Lower lobe of right lung (tissue), 2 donors: ENCODE results near the gene YTHDF1. TPM values are rescaled to one million over a fixed set of nuclear protein-coding genes. Genes with fewer than 3 reads are reported as not detected.
A peak's percentile ranks its signal among the peaks of the same experiment; 100 is the strongest.

ENCODE experiments used
- ATAC-seq, 2 donors: fragments of 200-7000 bp; cut with Tn5 transposase; one replicate each; pipeline ENCODE4 v1.9.1; 2020 to 2022; ENCODE audit warnings: mild to moderate bottlenecking in 2 of 2, moderate library complexity in 2 of 2
- DNase-seq: peaks from one replicate; pipeline ENCODE4 v3.0.0-alpha.2; 2020
- H3K27ac ChIP-seq: fragments of 200-600 bp; one replicate; pipeline ENCODE4 v1.8.0; 2022
- H3K27me3 ChIP-seq: fragments of 200-600 bp; one replicate; pipeline ENCODE4 v1.8.0; 2022; ENCODE audit warnings: low read depth
- H3K36me3 ChIP-seq: fragments of 200-600 bp; one replicate; pipeline ENCODE4 v1.8.0; 2022; ENCODE audit warnings: mild to moderate bottlenecking
- H3K4me1 ChIP-seq: fragments of 200-600 bp; one replicate; pipeline ENCODE4 v1.8.0; 2022
- H3K4me3 ChIP-seq: fragments of 200-600 bp; one replicate; pipeline ENCODE4 v1.8.0; 2022; ENCODE audit warnings: mild to moderate bottlenecking
- H3K9me3 ChIP-seq: fragments of 200-600 bp; one replicate; pipeline ENCODE4 v1.8.0; 2022
- CTCF ChIP-seq: fragments of 200-600 bp; IDR thresholded peaks from one replicate; pipeline ENCODE4 v1.8.0; 2022; ENCODE audit warnings: antibody characterized with exemption, mild to moderate bottlenecking
- intact Hi-C: fragments of 100-400 bp; cut with DNase I; formaldehyde crosslinking; loops from one replicate; pipeline ENCODE4 v1.11.0; 2022
- total RNA-seq: library from RNA; stranded (reverse); fragmentation: NEBNext Ultra II Directional; extraction: Animal tissue kit (Norgen Biotek cat#: 25700); gene quantifications from one replicate; pipeline ENCODE4 v1.2.1, GENCODE V29; 2021
- donor health status: DM: no; HTN: yes; CAD: no; lungs with severe emphysema.

Gene YTHDF1
- total RNA-seq, 1 donor from 2014 or later, result 33.4 TPM

- no peak for TF ChIP-seq CTCF
- Histone ChIP-seq H3K9me3 (no peaks in the 10 kb centered on the region), H3K27ac (no peak overlapping the region), H3K27me3 (peaks cover 69% of the 10 kb centered on the region), H3K36me3 (no peaks in the 10 kb centered on the region), H3K4me1 (peaks cover 23% of the 10 kb centered on the region), H3K4me3 (no peak overlapping the region)
- DNase-seq, result no peak
- intact Hi-C loops, result no loop called here
- no peak for ATAC-seq
These were observed 41.5 kb downstream of the YTHDF1 start for GRCh38 chr20:63174309-63175037.

GRCh38 chr20:63173552-63174191 lies 42.3 kb downstream of the YTHDF1 start:
- ATAC-seq (peak in 1 of 2 donors; percentile 4), DNase-seq (no peak)
- intact Hi-C loops, result no loop called here
- no peaks in the 10 kb centered on the region for H3K36me3 ChIP-seq
- no peak overlapping the region for H3K27ac ChIP-seq
- no peaks in the 10 kb centered on the region for H3K9me3 ChIP-seq
- peaks cover 62% of the 10 kb centered on the region for H3K27me3 ChIP-seq
- H3K4me1 ChIP-seq, result peaks cover 17% of the 10 kb centered on the region
- H3K4me3 ChIP-seq, result no peak overlapping the region
- TF ChIP-seq CTCF, result no peak

GRCh38 chr20:63172726-63173125 lies 43.2 kb downstream of the YTHDF1 start:
- Histone ChIP-seq H3K36me3 (no peaks in the 10 kb centered on the region), H3K27ac (no peak overlapping the region), H3K9me3 (no peaks in the 10 kb centered on the region), H3K4me3 (no peak overlapping the region), H3K4me1 (peaks cover 9% of the 10 kb centered on the region), H3K27me3 (peaks cover 61% of the 10 kb centered on the region)
- no peak for TF ChIP-seq CTCF
- ATAC-seq (no peak), DNase-seq (no peak)
- intact Hi-C loops, result no loop called here

GRCh38 chr20:63171991-63172390 lies 43.9 kb downstream of the YTHDF1 start:
- no peaks in the 10 kb centered on the region for H3K36me3 ChIP-seq
- H3K4me3 ChIP-seq, result no peak overlapping the region
- no peak for DNase-seq
- TF ChIP-seq CTCF, result no peak
- no peaks in the 10 kb centered on the region for H3K9me3 ChIP-seq
- intact Hi-C loops, result no loop called here
- peaks cover 56% of the 10 kb centered on the region for H3K27me3 ChIP-seq
- ATAC-seq, result no peak
- H3K27ac ChIP-seq, result no peak overlapping the region
- H3K4me1 ChIP-seq, result peaks cover 2% of the 10 kb centered on the region

GRCh38 chr20:63169681-63170080 lies 46.2 kb downstream of the YTHDF1 start:
- intact Hi-C loops, result no loop called here
- no peak for TF ChIP-seq CTCF
- H3K27me3 ChIP-seq, result peaks cover 38% of the 10 kb centered on the region

More at GRCh38 chr20:63169681-63170080, 46.2 kb downstream of the YTHDF1 start:
- Histone ChIP-seq H3K27ac (no peak overlapping the region), H3K4me1 (no peaks in the 10 kb centered on the region), H3K4me3 (no peak overlapping the region), H3K9me3 (no peaks in the 10 kb centered on the region), H3K36me3 (no peaks in the 10 kb centered on the region)
- no peak for ATAC-seq
- DNase-seq, result no peak
